Inflammatory macrophage (primary cell): ENCODE data around the gene RASL11A.
"Not testable (repeated sequence)": the region's sequence is repeated elsewhere in the genome, so short reads cannot be mapped to it uniquely, and the experiment has no call there.

Experiments
- DNase-seq, 2 donors: peaks; one replicate each; pipeline ENCODE4 v3.0.0-alpha.2; 2020 to 2022

RASL11A gene

GRCh38 chr13:27300941-27301586 is 30.4 kb downstream of the RASL11A start:
- DNase-seq = no peak

- no peak for DNase-seq
Measured at GRCh38 chr13:27302643-27303262, 32.1 kb downstream of the RASL11A start.

- DNase-seq = no peak
Measured at GRCh38 chr13:27304099-27304498, 33.5 kb downstream of the RASL11A start.

GRCh38 chr13:27304611-27305010 is 34.0 kb downstream of the RASL11A start:
- no peak for DNase-seq

- DNase-seq = no peak
Measured at GRCh38 chr13:27306364-27306763, 35.7 kb downstream of the RASL11A start.

GRCh38 chr13:27308941-27309340 is 38.3 kb downstream of the RASL11A start:
- no peak for DNase-seq

GRCh38 chr13:27309401-27309958 is 38.9 kb downstream of the RASL11A start:
- no peak for DNase-seq

- DNase-seq = no peak
Measured at GRCh38 chr13:27309967-27310598, 39.5 kb downstream of the RASL11A start.

DNA sequence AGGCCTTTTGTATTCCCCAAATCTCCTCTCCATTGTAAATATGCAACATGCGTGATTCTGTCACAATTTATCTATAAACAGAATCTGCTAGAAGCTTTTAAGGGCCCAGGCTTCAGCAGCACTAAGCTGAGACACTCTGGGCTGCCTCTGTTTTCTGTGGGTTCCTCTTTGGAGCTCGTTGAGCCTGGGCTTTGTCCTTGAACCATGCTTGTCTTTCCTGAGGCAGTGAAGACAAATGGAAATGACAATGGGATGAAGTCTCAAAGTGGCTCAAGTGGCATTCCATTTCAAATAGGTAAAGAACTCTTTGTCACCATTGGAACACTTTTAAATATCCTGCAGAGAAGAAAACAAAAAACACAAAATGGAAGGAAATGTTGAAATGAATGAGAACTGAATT is 40.3 kb downstream of the RASL11A start:
- DNase-seq = no peak

DNA sequence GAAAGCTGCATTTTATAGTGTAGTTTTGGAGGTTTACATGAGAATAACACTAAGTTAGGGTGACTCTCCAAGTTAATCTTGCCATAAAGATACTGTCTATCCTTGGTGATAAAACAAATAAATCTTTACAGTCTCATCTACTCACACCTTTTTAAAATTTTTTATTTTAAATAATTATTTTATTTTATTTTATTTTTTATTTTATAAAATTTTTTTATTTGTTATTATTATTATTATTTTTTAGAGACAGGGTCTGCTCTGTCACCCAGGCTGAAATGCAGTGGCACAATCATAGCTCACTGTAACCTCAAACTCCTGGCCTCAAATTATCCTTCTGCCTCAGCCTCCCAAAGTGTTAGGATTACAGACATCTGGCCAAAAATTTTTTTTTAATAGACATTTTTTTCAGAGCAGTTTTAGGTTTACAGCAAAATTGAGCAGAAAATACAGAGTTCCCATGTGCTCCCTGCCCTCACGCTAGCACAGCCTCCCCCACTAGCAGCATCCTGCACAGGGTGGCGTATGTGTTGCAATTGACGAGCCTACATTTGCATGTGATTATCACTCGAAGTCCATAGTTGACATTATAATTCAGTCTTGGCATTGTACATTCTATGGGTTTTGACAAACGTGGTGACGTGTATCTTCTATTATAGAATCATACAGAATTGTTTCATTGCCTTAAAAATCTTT is 41.0 kb downstream of the RASL11A start:
- DNase-seq = no peak

DNA sequence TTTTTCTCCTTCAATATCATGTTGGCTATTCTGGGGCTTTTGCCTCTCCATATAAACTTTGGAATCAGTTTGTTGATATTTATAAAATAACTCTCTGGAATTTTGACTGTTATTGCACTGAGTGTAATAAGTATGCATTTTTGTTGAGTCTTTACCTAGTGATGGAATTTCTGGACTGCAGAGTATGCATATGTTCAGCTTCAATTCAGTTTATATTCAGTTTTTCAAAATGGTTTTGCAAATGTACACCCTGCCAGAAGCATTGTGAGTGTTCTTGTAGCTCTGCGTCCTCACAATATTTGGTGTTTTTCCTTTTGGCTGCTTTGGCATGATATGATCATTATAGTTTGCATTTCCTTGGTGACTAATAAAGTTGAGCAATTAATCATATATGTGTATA is 43.1 kb downstream of the RASL11A start:
- no peak for DNase-seq

DNA sequence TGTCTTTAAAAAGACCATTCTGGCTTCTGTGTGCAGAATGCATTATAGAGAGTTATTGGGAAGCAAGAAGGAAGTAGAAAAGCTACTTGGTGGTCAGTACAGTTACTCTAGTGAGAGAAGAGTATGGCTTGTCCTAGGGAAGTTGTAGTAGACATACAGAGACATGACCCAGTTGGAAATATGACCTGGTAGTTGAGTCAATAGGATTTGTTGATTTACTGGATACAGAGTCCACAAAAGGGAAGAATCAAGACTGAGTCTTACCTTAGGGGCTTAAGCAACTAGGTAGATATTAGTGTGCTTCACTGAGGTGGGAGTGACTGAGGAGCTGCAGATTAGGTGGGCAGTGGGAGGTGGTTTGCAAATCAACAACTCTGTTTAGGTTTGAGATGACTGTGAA is 48.8 kb downstream of the RASL11A start:
- no peak for DNase-seq

DNA sequence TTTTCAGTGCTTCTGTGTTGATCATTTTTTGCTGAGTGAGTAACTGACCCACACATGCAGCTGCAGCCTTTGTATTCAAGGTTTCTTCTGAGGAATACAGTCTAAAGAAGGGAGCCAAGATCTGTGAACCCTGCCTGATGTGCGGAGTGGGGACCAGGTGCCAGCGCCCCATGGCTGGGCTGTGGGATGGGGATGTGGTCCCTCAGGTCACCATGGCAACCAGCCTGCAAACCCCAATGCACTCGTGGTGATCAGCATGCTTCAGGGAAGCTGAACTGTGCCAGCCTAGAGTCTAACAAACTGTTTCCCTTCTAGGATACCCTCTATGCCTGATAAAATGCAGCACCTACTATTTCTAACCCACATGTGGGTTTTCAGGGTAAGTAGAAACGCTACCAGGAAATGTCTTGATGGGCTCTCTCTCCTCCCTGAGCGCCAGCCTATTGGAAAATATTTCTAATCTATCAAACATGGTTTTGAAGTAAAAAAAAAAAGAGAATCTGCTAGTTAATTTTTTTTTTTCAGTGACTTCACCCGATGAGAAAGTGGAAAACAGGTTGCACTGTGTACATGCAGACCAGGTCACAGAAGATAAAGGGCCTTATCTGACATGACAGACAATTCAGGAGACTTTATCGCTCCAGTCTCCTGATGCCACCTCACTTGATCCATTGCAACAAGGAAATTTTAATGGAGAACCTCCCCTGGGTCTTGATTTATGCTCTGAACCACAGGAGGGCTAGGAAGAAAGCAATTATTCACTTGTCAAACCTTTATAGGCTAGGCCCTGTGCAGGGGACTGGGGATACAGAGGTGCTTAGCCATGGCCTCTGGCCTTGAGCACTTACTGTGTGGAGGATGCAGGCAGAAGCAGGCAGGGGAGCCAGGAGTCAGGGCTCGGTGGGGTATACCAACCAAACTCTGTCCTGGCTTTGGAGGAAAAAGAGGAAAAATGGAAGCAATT is 51.1 kb downstream of the RASL11A start:
- DNase-seq = no peak

- not testable (repeated sequence) for DNase-seq
Measured at GRCh38 chr13:27322443-27322842, 51.8 kb downstream of the RASL11A start.
